PC-3 (cell line): ENCODE measurements around the gene SCMH1. TPM values are rescaled to one million over a fixed set of nuclear protein-coding genes. Genes with fewer than 3 reads are reported as not detected.

Experiments used
- ATAC-seq: fragments of 200-7000 bp; cut with Tn5 transposase; 2 replicates; pipeline ENCODE4 v1.9.1; 2020; ENCODE audit warnings: mild to moderate bottlenecking, moderate library complexity
- BruUV-seq: library from RNA; stranded (reverse); fragments of 400-500 nt; replicated peaks from 2 replicates; lab custom pipeline; 2021; lab: Mats Ljungman, UMichigan
- CTCF ChIA-PET: fragments of 300-600 bp; sonication (Branson Sonifier 250); formaldehyde crosslinking; loops from one replicate; lab custom pipeline; 2022; ENCODE audit warnings: antibody characterized with exemption; lab: Charles Lee
- POLR2A ChIA-PET: fragments of 300-600 bp; sonication (Branson Sonifier 250); formaldehyde crosslinking; loops from one replicate; lab custom pipeline; 2022; ENCODE audit warnings: antibody characterized with exemption; ENCODE audit not compliant: unreplicated experiment; lab: Charles Lee
- DNase-seq: peaks from one replicate; pipeline ENCODE4 v3.0.0-alpha.2; 2015
- H2AFZ ChIP-seq: fragments of 300-600 bp; sonication (generic); 2 replicates; pipeline ENCODE4 v1.6.0; 2016; ENCODE audit warnings: antibody characterized with exemption, low read length
- H3F3A ChIP-seq: fragments of 300-600 bp; sonication (generic); one replicate; pipeline ENCODE4 v1.6.0; 2017; ENCODE audit warnings: antibody characterized with exemption, low read length, control low read depth, mild to moderate bottlenecking; ENCODE audit not compliant: unreplicated experiment
- H3K27ac ChIP-seq: fragments of 300-600 bp; sonication (generic); 2 replicates; pipeline ENCODE4 v1.5.1; 2016; ENCODE audit warnings: mild to moderate bottlenecking, low read length
- H3K27me3 ChIP-seq: fragments of 300-600 bp; sonication (generic); 2 replicates; pipeline ENCODE4 v1.6.1; 2016; ENCODE audit warnings: low read length, mixed read lengths
- H3K36me3 ChIP-seq: fragments of 300-600 bp; sonication (generic); 2 replicates; pipeline ENCODE4 v1.6.1; 2016; ENCODE audit warnings: low read depth, mixed run types, low read length, mixed read lengths
- H3K4me1 ChIP-seq: fragments of 300-600 bp; sonication (generic); 2 replicates; pipeline ENCODE4 v1.5.1; 2016; ENCODE audit warnings: low read length; ENCODE audit not compliant: insufficient read depth
- H3K4me2 ChIP-seq: fragments of 300-600 bp; sonication (generic); 2 replicates; pipeline ENCODE4 v1.6.0; 2016; ENCODE audit warnings: low read length
- H3K4me3 ChIP-seq: fragments of 300-600 bp; sonication (generic); 2 replicates; pipeline ENCODE4 v1.5.1; 2016; ENCODE audit warnings: mild to moderate bottlenecking, low read length, mixed read lengths
- H3K79me2 ChIP-seq: fragments of 300-600 bp; sonication (generic); 2 replicates; pipeline ENCODE4 v1.6.1; 2017; ENCODE audit warnings: low read length, mixed read lengths
- H3K9ac ChIP-seq: fragments of 300-600 bp; sonication (generic); 2 replicates; pipeline ENCODE4 v1.6.0; 2016; ENCODE audit warnings: mild to moderate bottlenecking, low read length
- H3K9me2 ChIP-seq: fragments of 300-600 bp; sonication (generic); replicated peaks from 2 replicates; pipeline ENCODE4 v1.6.1; 2016; ENCODE audit warnings: mixed run types, low read length, mixed read lengths
- H3K9me3 ChIP-seq: fragments of 300-600 bp; sonication (generic); 2 replicates; pipeline ENCODE4 v1.6.1; 2016; ENCODE audit warnings: low read length, mixed read lengths
- H4K20me1 ChIP-seq: fragments of 300-600 bp; sonication (generic); 2 replicates; pipeline ENCODE4 v1.6.1; 2016; ENCODE audit warnings: low read length, mixed read lengths
- EZH2 ChIP-seq: fragments of 300-600 bp; sonication (generic); IDR thresholded peaks from one replicate; pipeline ENCODE4 v1.6.1; 2017; ENCODE audit warnings: antibody characterized with exemption, mild to moderate bottlenecking, low read length; ENCODE audit not compliant: unreplicated experiment
- EZH2phosphoT487 ChIP-seq: fragments of 300-600 bp; sonication (generic); IDR thresholded peaks from 2 replicates; pipeline ENCODE4 v1.6.1; 2018; ENCODE audit warnings: mild to moderate bottlenecking, antibody characterized with exemption, low read length, borderline replicate concordance
- intact Hi-C: fragments of 100-400 bp; cut with micrococcal nuclease; formaldehyde crosslinking; loops from 2 replicates; pipeline ENCODE4 v1.9.0; 2023
- total RNA-seq: library from RNA; depleted of rRNA; stranded (reverse); fragments of >200 nt; gene quantifications from 2 replicates; pipeline ENCODE4 v1.2.3, GENCODE V29; 2014
- TF ChIP-seq, protein P1 (sequence below): fragments of 300-600 bp; sonication (generic); conservative IDR thresholded peaks from 2 replicates; pipeline ENCODE4 v1.5.1; 2017; ENCODE audit warnings: antibody characterized with exemption, low read depth, mild to moderate bottlenecking, low read length

SCMH1 gene
- total RNA-seq, 1 experiment from 2014 or later, result 33.6 TPM

DNA sequence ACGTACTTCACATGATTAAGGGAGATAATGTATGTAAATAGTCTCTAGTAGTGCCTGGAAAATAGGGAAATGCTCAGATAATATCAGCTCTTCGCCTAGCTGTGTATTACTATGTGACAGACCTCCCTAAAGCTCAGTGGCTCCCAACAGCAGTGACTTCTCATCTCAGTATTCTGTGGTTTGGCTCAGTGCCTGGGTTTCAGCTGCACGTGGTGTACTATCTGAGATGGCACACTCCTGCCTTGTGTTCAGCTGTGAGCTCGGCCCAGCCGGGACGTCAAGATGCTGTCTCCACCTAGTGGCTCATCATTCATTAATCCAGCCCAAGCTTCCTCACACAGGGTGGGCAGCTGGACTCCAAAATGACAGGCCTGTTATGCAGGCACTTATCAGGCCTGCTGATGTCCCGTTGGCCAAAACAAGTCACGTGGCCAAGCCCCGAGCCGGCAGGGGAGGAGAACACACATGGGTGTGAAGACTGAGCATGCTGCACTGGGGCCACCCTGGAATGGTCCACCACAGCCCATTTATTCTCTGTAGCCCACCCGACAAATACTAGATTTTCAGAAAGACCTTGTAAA is 238.4 kb downstream of the SCMH1 start:
- POLR2A ChIA-PET, result interaction anchor here (0.6 kb wide), 1 partner anchor 24 kb away, joined by 3 read pairs; the partner anchor contains the start of gene CTPS1
- ATAC-seq, result peak; percentile 99
- Histone ChIP-seq H3K79me2 (peaks cover 9% of the 10 kb centered on the region), H2AFZ (no peak overlapping the region), H3K4me2 (peak overlapping the region; percentile 6; the same call in 1 of the 2 replicates), H3F3A (peaks cover 11% of the 10 kb centered on the region), H3K4me1 (peaks cover 18% of the 10 kb centered on the region), H3K27me3 (no peaks in the 10 kb centered on the region), H3K9me2 (no peaks in the 10 kb centered on the region), H4K20me1 (peaks cover 14% of the 10 kb centered on the region; the same call in 1 of the 2 replicates), H3K4me3 (no peak overlapping the region), H3K9me3 (no peaks in the 10 kb centered on the region), H3K27ac (peak overlapping the region; percentile 7; the same call in 1 of the 2 replicates), H3K36me3 (peaks cover 87% of the 10 kb centered on the region), H3K9ac (no peak overlapping the region)
- TF ChIP-seq, protein P1, sequence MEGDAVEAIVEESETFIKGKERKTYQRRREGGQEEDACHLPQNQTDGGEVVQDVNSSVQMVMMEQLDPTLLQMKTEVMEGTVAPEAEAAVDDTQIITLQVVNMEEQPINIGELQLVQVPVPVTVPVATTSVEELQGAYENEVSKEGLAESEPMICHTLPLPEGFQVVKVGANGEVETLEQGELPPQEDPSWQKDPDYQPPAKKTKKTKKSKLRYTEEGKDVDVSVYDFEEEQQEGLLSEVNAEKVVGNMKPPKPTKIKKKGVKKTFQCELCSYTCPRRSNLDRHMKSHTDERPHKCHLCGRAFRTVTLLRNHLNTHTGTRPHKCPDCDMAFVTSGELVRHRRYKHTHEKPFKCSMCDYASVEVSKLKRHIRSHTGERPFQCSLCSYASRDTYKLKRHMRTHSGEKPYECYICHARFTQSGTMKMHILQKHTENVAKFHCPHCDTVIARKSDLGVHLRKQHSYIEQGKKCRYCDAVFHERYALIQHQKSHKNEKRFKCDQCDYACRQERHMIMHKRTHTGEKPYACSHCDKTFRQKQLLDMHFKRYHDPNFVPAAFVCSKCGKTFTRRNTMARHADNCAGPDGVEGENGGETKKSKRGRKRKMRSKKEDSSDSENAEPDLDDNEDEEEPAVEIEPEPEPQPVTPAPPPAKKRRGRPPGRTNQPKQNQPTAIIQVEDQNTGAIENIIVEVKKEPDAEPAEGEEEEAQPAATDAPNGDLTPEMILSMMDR, result peak; percentile 80
- no peak for TF ChIP-seq EZH2
- CTCF ChIA-PET, result interaction anchor here (0.5 to 1.4 kb wide), 14 partner anchors 21 to 307 kb away, joined by 3 to 9 read pairs (median 4); partner anchors contain the start of gene CITED4
- DNase-seq, result peak; percentile 99
- BruUV-seq, result no TSS peak
- intact Hi-C loops, result loop anchor here (1.0 to 2.0 kb wide), 4 partner anchors 23 to 155 kb away; no protein-coding TSS in a partner anchor

DNA sequence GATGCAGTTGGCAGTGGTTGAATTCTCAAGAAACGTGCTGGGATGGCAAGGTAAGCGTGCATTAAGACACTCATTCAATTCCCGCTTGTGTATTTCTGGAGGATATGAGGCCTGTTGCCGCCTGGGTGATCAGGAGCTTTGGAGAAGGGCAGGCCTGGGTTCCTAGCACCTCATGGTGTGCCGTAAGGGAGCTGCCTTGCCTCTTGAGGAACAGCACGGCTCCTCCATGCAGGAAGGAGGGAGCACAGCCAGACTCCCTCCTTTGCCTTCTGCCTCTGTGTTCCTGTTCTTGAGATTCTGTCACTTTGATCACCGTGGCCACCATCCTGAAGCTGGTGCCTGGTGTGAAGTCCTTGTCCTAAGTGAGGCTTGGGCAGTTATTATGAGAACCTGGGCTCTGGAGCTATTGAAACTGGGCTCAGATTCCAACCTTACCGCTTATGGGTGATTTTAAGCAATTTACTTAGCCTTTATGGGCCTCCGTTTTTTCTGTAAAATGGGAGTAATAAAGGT is 238.9 kb downstream of the SCMH1 start:
- peak overlapping the region; percentile 6; the same call in 1 of the 2 replicates for H3K4me2 ChIP-seq
- intact Hi-C loops, result loop anchor here (1.0 to 2.0 kb wide), 4 partner anchors 22 to 155 kb away; no protein-coding TSS in a partner anchor
- peaks cover 18% of the 10 kb centered on the region for H3K4me1 ChIP-seq
- ATAC-seq (peak; percentile 10), DNase-seq (no peak)
- H3K9me3 ChIP-seq, result no peaks in the 10 kb centered on the region
- TF ChIP-seq, protein P1, result no peak
- no peak for TF ChIP-seq EZH2phosphoT487
- no peak for TF ChIP-seq EZH2
- POLR2A ChIA-PET, result interaction anchor here (0.6 kb wide), 1 partner anchor 24 kb away, joined by 3 read pairs; the partner anchor contains the start of gene CTPS1
- CTCF ChIA-PET, result interaction anchor here (0.5 to 1.4 kb wide), 13 partner anchors 21 to 307 kb away, joined by 3 to 9 read pairs (median 5); partner anchors contain the start of gene CITED4
- H3K79me2 ChIP-seq, result peaks cover 9% of the 10 kb centered on the region
- H2AFZ ChIP-seq, result no peak overlapping the region
- H4K20me1 ChIP-seq, result peaks cover 14% of the 10 kb centered on the region; the same call in 1 of the 2 replicates
- H3K27me3 ChIP-seq, result no peaks in the 10 kb centered on the region
- no peaks in the 10 kb centered on the region for H3K9me2 ChIP-seq
- peaks cover 86% of the 10 kb centered on the region for H3K36me3 ChIP-seq
- no peak overlapping the region for H3K9ac ChIP-seq
- BruUV-seq, result no TSS peak
- H3F3A ChIP-seq, result peaks cover 11% of the 10 kb centered on the region
- H3K4me3 ChIP-seq, result no peak overlapping the region
- H3K27ac ChIP-seq, result peak overlapping the region; percentile 7; the same call in 1 of the 2 replicates
